ENCODE data around the gene WDR41. TPM values are rescaled to one million over a fixed set of nuclear protein-coding genes. Genes with fewer than 3 reads are reported as not detected.
A peak's percentile ranks its signal among the peaks of the same experiment; 100 is the strongest.

Gene WDR41
- total RNA-seq, 6 experiments from 2014 or later = 12.9 to 17.7 (median 17.6) TPM

- WGBS (ENCODE audit: insufficient coverage, low coverage, low lambda C conversion rate, missing lambda C conversion rate) = 100% methylated on average over 1 of the region's 1 CpG
These were observed 96.1 kb downstream of the WDR41 start for GRCh38 chr5:77396017-77396416.

GRCh38 chr5:77394064-77394715 lies 97.9 kb downstream of the WDR41 start:
- H3K36me3 ChIP-seq = no peaks in the 10 kb centered on the region
- no peaks in the 10 kb centered on the region for H3K9me3 ChIP-seq
- intact Hi-C loops (cut with DNase I) = no loop called here
- H3K27me3 ChIP-seq = no peaks in the 10 kb centered on the region
- peak; percentile 33 to 62 (median 46) for ATAC-seq
- no peak for DNase-seq
- no peak overlapping the region for H3K4me3 ChIP-seq
- H3K4me1 ChIP-seq = peaks cover 0 to 13% (median 0%) of the 10 kb centered on the region in 4 donors
- 50% methylated on average over 3 of the region's 3 CpGs for whole genome bisulfite sequencing (ENCODE audit: insufficient coverage, low coverage, low lambda C conversion rate, missing lambda C conversion rate)
- TF ChIP-seq CTCF (IDR thresholded peaks at IDR 0.05) = peak in 1 of 4 donors; percentile 16
- no peak for TF ChIP-seq POLR2A (IDR thresholded peaks at IDR 0.05)
- no peak overlapping the region for H3K27ac ChIP-seq

More at GRCh38 chr5:77396017-77396416, 96.1 kb downstream of the WDR41 start:
- no peak overlapping the region for H3K4me3 ChIP-seq
- intact Hi-C loops (cut with DNase I) = no loop called here
- H3K9me3 ChIP-seq = no peaks in the 10 kb centered on the region
- H3K36me3 ChIP-seq = no peaks in the 10 kb centered on the region
- ATAC-seq = no peak
- no peak overlapping the region for H3K27ac ChIP-seq
- peaks cover 0 to 7% (median 0%) of the 10 kb centered on the region in 4 donors for H3K4me1 ChIP-seq
- DNase-seq = no peak
- TF ChIP-seq POLR2A (IDR thresholded peaks at IDR 0.05) = no peak
- no peak for TF ChIP-seq CTCF (IDR thresholded peaks at IDR 0.05)
- H3K27me3 ChIP-seq = no peaks in the 10 kb centered on the region

- ATAC-seq = peak; percentile 17 to 36 (median 28)
These were observed 100.8 kb downstream of the WDR41 start for GRCh38 chr5:77391240-77391765.

GRCh38 chr5:77390795-77391194 lies 101.3 kb downstream of the WDR41 start:
- H3K4me3 ChIP-seq = no peak overlapping the region
- H3K27ac ChIP-seq = no peak overlapping the region
- intact Hi-C loops (cut with DNase I) = no loop called here
- peak in 2 of 3 donors; percentile 48 to 77 for DNase-seq
- TF ChIP-seq POLR2A (IDR thresholded peaks at IDR 0.05) (no peak), CTCF (IDR thresholded peaks at IDR 0.05) (no peak)
- peaks cover 0 to 13% (median 0%) of the 10 kb centered on the region in 4 donors for H3K4me1 ChIP-seq
- peak; percentile 87 to 96 (median 94) for ATAC-seq
- 32% methylated on average over 2 of the region's 2 CpGs for WGBS (ENCODE audit: insufficient coverage, low coverage, low lambda C conversion rate, missing lambda C conversion rate)
- H3K36me3 ChIP-seq = no peaks in the 10 kb centered on the region
- no peaks in the 10 kb centered on the region for H3K9me3 ChIP-seq
- H3K27me3 ChIP-seq = no peaks in the 10 kb centered on the region

More at GRCh38 chr5:77391240-77391765, 100.8 kb downstream of the WDR41 start:
- no peaks in the 10 kb centered on the region for H3K36me3 ChIP-seq
- TF ChIP-seq CTCF (IDR thresholded peaks at IDR 0.05) (no peak), POLR2A (IDR thresholded peaks at IDR 0.05) (no peak)
- WGBS (ENCODE audit: insufficient coverage, low coverage, low lambda C conversion rate, missing lambda C conversion rate) = 61% methylated on average over 6 of the region's 10 CpGs
- H3K27me3 ChIP-seq = no peaks in the 10 kb centered on the region
- no peak overlapping the region for H3K27ac ChIP-seq
- H3K4me1 ChIP-seq = peaks cover 0 to 13% (median 0%) of the 10 kb centered on the region in 4 donors
- H3K4me3 ChIP-seq = no peak overlapping the region
- DNase-seq = no peak
- intact Hi-C loops (cut with DNase I) = no loop called here
- no peaks in the 10 kb centered on the region for H3K9me3 ChIP-seq

Measured in right lobe of liver (tissue), 6 donors.